B cell (primary cell): ENCODE measurements around the gene MUC22. TPM values are rescaled to one million over a fixed set of nuclear protein-coding genes. Genes with fewer than 3 reads are reported as not detected.

Experiments used
- ATAC-seq: fragments of 200-7000 bp; cut with Tn5 transposase; one replicate; pipeline ENCODE4 v1.10.0; 2021; ENCODE audit warnings: low read depth, mild to moderate bottlenecking, moderate number of reproducible peaks, moderate library complexity
- CTCF ChIA-PET: fragments of 350-600 bp; sonication (Branson Sonifier 250); formaldehyde crosslinking; loops from one replicate; lab custom pipeline; 2021; ENCODE audit warnings: antibody characterized with exemption, inconsistent platforms; lab: Charles Lee
- POLR2A ChIA-PET: fragments of 350-600 bp; sonication (Branson Sonifier 250); formaldehyde crosslinking; loops from one replicate; lab custom pipeline; 2021; ENCODE audit warnings: antibody characterized with exemption; lab: Charles Lee
- DNase-seq: peaks from one replicate; pipeline ENCODE4 v3.0.0; 2013
- H2AFZ ChIP-seq: 2 replicates; pipeline ENCODE4 v1.6.1; 2012; ENCODE audit warnings: mild to moderate bottlenecking, low read depth, low read length; ENCODE audit not compliant: insufficient read depth, poor library complexity, severe bottlenecking
- H3K27ac ChIP-seq, 2 donors: 1 replicate in 1 of 2; 2 replicates in 1 of 2; pipeline ENCODE4 v1.5.1; 2012 to 2013; ENCODE audit warnings: low read length in 2 of 2, mild to moderate bottlenecking in 2 of 2, moderate library complexity in 1 of 2
- H3K27me3 ChIP-seq, 4 experiments: fragments of 200-600 bp in 1 of 4; sonication (generic) in 1 of 4; replicated peaks in 1 of 4; 1 replicate in 2 of 4; 2 replicates in 2 of 4; pipeline versions ENCODE4 v1.6.1 to v1.7.0; 2013 to 2016; ENCODE audit warnings: low read length in 3 of 4, mild to moderate bottlenecking in 2 of 4, mixed read lengths in 1 of 4, moderate library complexity in 1 of 4; ENCODE audit not compliant: insufficient read depth in 4 of 4, control insufficient read depth in 3 of 4; ENCODE audit errors: control extremely low read depth in 1 of 4
- H3K36me3 ChIP-seq, 2 experiments: replicated peaks in 1 of 2; 1 replicate in 1 of 2; 2 replicates in 1 of 2; pipeline versions ENCODE4 v1.6.1 to v1.7.1; 2013; ENCODE audit warnings: low read length in 1 of 2; ENCODE audit not compliant: insufficient read depth in 2 of 2, control insufficient read depth in 1 of 2; ENCODE audit errors: control extremely low read depth in 1 of 2, extremely low read depth in 1 of 2
- H3K4me1 ChIP-seq, 2 donors: fragments of 200-600 bp in 1 of 2; sonication (generic) in 1 of 2; 1 replicate in 1 of 2; 2 replicates in 1 of 2; pipeline versions ENCODE4 v1.5.1 to v1.6.1; 2013 to 2017; ENCODE audit warnings: low read length in 2 of 2; ENCODE audit not compliant: control insufficient read depth in 2 of 2, insufficient read depth in 2 of 2
- H3K4me2 ChIP-seq: replicated peaks from 2 replicates; pipeline ENCODE3; 2012; ENCODE audit warnings: mild to moderate bottlenecking, low read depth, low read length; ENCODE audit not compliant: poor library complexity, severe bottlenecking
- H3K4me3 ChIP-seq, 5 experiments: fragments of 200-600 bp in 1 of 5; sonication (generic) in 1 of 5; 1 replicate in 3 of 5; 2 replicates in 2 of 5; pipeline versions ENCODE4 v1.5.1 to v1.7.0; 2011 to 2016; ENCODE audit warnings: low read length in 4 of 5, mild to moderate bottlenecking in 4 of 5, low read depth in 2 of 5, control low read depth in 1 of 5, moderate library complexity in 1 of 5; ENCODE audit not compliant: insufficient read depth in 1 of 5; ENCODE audit errors: control extremely low read depth in 1 of 5, extremely low read depth in 1 of 5
- H3K79me2 ChIP-seq: fragments of 200-600 bp; sonication (generic); one replicate; pipeline ENCODE4 v1.6.0; 2016; ENCODE audit warnings: low read length; ENCODE audit not compliant: control insufficient read depth, insufficient read depth
- H3K9ac ChIP-seq: fragments of 200-600 bp; sonication (generic); 2 replicates; pipeline ENCODE4 v1.6.1; 2017; ENCODE audit warnings: mild to moderate bottlenecking, low read length, moderate library complexity
- H3K9me3 ChIP-seq, 3 donors: one replicate each; pipeline versions ENCODE4 v1.6.1 to v1.7.1; 2013; ENCODE audit warnings: low read length in 2 of 3; ENCODE audit not compliant: control insufficient read depth in 2 of 3, insufficient read depth in 1 of 3; ENCODE audit errors: control extremely low read depth in 1 of 3
- H4K20me1 ChIP-seq: 2 replicates; pipeline ENCODE4 v1.6.0; 2012; ENCODE audit warnings: mild to moderate bottlenecking, low read length; ENCODE audit not compliant: insufficient read depth, control insufficient read depth, poor library complexity, severe bottlenecking
- H3K27ac Mint-ChIP-seq: one replicate; pipeline ENCODE4 v1.8.0; 2021; ENCODE audit warnings: mixed read lengths
- H3K27me3 Mint-ChIP-seq: one replicate; pipeline ENCODE4 v1.8.0; 2021; ENCODE audit warnings: mixed read lengths
- H3K4me1 Mint-ChIP-seq: one replicate; pipeline ENCODE4 v1.8.0; 2021; ENCODE audit warnings: mixed read lengths
- H3K4me3 Mint-ChIP-seq: one replicate; pipeline ENCODE4 v1.8.0; 2021; ENCODE audit warnings: mixed read lengths
- H3K9me3 Mint-ChIP-seq: one replicate; pipeline ENCODE4 v1.8.0; 2022; ENCODE audit warnings: mixed read lengths; ENCODE audit not compliant: insufficient read depth
- EZH2 ChIP-seq: IDR thresholded peaks from 2 replicates; pipeline ENCODE4 v1.6.1; 2012; ENCODE audit warnings: borderline replicate concordance, low read depth, mild to moderate bottlenecking, moderate library complexity, low read length; ENCODE audit not compliant: insufficient read depth, poor library complexity, severe bottlenecking
- WGBS: methylation state at CpG from one replicate; pipeline ENCODE4 v1.1.5; 2013; ENCODE audit warnings: missing lambda C conversion rate; ENCODE audit not compliant: insufficient coverage; 5-methylcytosine and 5-hydroxymethylcytosine counted together
- intact Hi-C: fragments of 100-400 bp; cut with micrococcal nuclease; formaldehyde crosslinking; loops from one replicate; pipeline ENCODE4 v1.10.0; 2022
- polyA plus RNA-seq: library from polyadenylated mRNA; depleted of rRNA; stranded (reverse); fragments of >200 nt; gene quantifications from 2 replicates; pipeline ENCODE4 v1.2.3, GENCODE V29; 2012
- total RNA-seq, 2 donors: library from RNA; stranded (reverse); fragments of 120-200 nt in 1 of 2; gene quantifications; 1 replicate in 1 of 2; 2 replicates in 1 of 2; pipeline versions ENCODE4 v1.2.3 to v1.2.4, GENCODE V29; 2013 to 2022
- TF ChIP-seq, protein P1 (sequence below): fragments of 200-600 bp; IDR thresholded peaks from one replicate; pipeline ENCODE4 v1.8.0; 2022; ENCODE audit warnings: antibody characterized with exemption, mild to moderate bottlenecking

The MUC22 gene
- total and polyA plus RNA-seq, 2 donors (not counting 1 experiment from before 2014, with no cell fraction given): not detected

DNA sequence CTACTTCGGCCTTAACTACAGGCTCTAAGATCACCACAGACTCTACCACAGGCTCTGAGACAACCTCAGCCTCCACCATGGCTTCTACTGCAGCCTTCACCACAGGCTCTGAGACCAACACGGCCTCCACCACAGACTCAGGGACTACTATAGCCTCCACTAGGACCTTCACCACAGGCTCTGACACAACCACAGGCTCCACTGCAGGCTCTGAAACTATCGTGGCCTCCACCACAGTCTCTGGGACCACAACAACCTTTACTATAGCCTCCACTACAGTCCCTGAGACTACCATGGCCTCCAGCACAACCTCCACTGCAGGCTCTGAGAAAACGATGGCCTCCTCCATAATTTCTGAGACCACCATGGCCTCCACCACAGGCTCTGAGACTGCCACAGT, 15.3 kb downstream of the MUC22 start:
- no peak overlapping the region for H3K4me3 Mint-ChIP-seq
- no peak overlapping the region for H3K27ac Mint-ChIP-seq
- H4K20me1 ChIP-seq: no peaks in the 10 kb centered on the region
- H3K79me2 ChIP-seq: no peaks in the 10 kb centered on the region
- intact Hi-C loops: no loop called here
- H3K9me3 ChIP-seq: no peaks in the 10 kb centered on the region
- no peaks in the 10 kb centered on the region for H3K9me3 Mint-ChIP-seq
- 79% methylated on average over 4 of the region's 4 CpGs for WGBS
- H3K27me3 ChIP-seq: peaks cover 0 to 19% (median 2%) of the 10 kb centered on the region in 4 experiments
- POLR2A ChIA-PET: no interaction called here
- no peaks in the 10 kb centered on the region for H3K36me3 ChIP-seq
- CTCF ChIA-PET: no interaction called here
- no peaks in the 10 kb centered on the region for H3K4me1 ChIP-seq
- H2AFZ ChIP-seq: no peak overlapping the region
- H3K4me2 ChIP-seq: no peak overlapping the region
- no peak overlapping the region for H3K27ac ChIP-seq
- H3K4me1 Mint-ChIP-seq: no peaks in the 10 kb centered on the region
- no peak overlapping the region for H3K4me3 ChIP-seq
- peaks cover 20% of the 10 kb centered on the region for H3K27me3 Mint-ChIP-seq
- ATAC-seq: no peak
- DNase-seq: no peak
- no peak overlapping the region for H3K9ac ChIP-seq
- TF ChIP-seq EZH2: no peak
- TF ChIP-seq, protein P1, sequence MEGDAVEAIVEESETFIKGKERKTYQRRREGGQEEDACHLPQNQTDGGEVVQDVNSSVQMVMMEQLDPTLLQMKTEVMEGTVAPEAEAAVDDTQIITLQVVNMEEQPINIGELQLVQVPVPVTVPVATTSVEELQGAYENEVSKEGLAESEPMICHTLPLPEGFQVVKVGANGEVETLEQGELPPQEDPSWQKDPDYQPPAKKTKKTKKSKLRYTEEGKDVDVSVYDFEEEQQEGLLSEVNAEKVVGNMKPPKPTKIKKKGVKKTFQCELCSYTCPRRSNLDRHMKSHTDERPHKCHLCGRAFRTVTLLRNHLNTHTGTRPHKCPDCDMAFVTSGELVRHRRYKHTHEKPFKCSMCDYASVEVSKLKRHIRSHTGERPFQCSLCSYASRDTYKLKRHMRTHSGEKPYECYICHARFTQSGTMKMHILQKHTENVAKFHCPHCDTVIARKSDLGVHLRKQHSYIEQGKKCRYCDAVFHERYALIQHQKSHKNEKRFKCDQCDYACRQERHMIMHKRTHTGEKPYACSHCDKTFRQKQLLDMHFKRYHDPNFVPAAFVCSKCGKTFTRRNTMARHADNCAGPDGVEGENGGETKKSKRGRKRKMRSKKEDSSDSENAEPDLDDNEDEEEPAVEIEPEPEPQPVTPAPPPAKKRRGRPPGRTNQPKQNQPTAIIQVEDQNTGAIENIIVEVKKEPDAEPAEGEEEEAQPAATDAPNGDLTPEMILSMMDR: no peak

DNA sequence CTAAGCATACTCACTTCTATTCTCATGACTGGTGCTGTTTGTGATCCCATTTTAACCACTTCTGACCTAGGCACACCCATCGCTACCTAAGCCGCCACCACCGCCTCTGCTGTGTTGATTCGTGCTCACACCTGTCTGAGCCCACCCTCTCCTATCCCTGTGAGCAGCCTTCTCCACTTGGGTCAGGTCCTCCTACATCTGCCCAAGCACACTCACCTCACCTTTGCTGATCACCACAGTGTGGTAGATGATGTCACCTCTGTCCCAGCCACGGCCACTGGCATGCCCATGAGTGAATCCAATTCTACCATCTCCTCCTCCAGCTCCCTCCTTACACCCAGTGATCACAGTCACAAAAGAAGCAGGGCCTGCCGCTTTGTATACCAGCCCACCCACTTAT, 20.8 kb downstream of the MUC22 start:
- Mint-ChIP-seq H3K4me1 (no peaks in the 10 kb centered on the region), H3K27ac (no peak overlapping the region), H3K4me3 (no peak overlapping the region), H3K27me3 (peaks cover 41% of the 10 kb centered on the region), H3K9me3 (no peaks in the 10 kb centered on the region)
- TF ChIP-seq EZH2: no peak
- TF ChIP-seq, protein P1: no peak
- Histone ChIP-seq H3K9ac (no peak overlapping the region), H3K27ac (no peak overlapping the region), H3K27me3 (peaks cover 0 to 27% (median 2%) of the 10 kb centered on the region in 4 experiments), H3K9me3 (no peaks in the 10 kb centered on the region), H3K4me1 (no peaks in the 10 kb centered on the region), H3K4me2 (no peak overlapping the region), H2AFZ (no peak overlapping the region), H3K79me2 (no peaks in the 10 kb centered on the region), H4K20me1 (no peaks in the 10 kb centered on the region), H3K4me3 (no peak overlapping the region), H3K36me3 (no peaks in the 10 kb centered on the region)
- ChIA-PET CTCF (no interaction called here), POLR2A (no interaction called here)
- 94% methylated on average over 4 of the region's 6 CpGs for WGBS
- intact Hi-C loops: no loop called here
- ATAC-seq (no peak), DNase-seq (no peak)
